ENCODE data around the gene UBAP1.

- TF ChIP-seq POLR2A (IDR thresholded peaks at IDR 0.05; ENCODE audit: low read depth, low read length) (no peak), CHD1 (IDR thresholded peaks at IDR 0.05; ENCODE audit: low read depth, low read length) (no peak), RFX5 (IDR thresholded peaks at IDR 0.05; ENCODE audit: low read depth, low read length) (no peak), CTCF (conservative IDR thresholded peaks at IDR 0.05; ENCODE audit: low read depth, low read length) (no peak), RAD21 (IDR thresholded peaks at IDR 0.05; ENCODE audit: low read length) (no peak), CEBPB (IDR thresholded peaks at IDR 0.05; ENCODE audit: low read depth, low read length) (no peak), USF2 (IDR thresholded peaks at IDR 0.05; ENCODE audit: low read depth, low read length) (no peak)
These were observed 9.0 kb downstream of the UBAP1 start for GRCh38 chr9:34187891-34188240.

Data from IMR-90 (cell line).